ENCODE results near the gene TMEFF2. TPM values are rescaled to one million over a fixed set of nuclear protein-coding genes. Genes with fewer than 3 reads are reported as not detected.

TMEFF2 gene
- total RNA-seq (not detected), total RNA-seq (0 to 0.12 (median 0) reads per million in 29 experiments)
- total RNA-seq (2013) = not detected

GRCh38 chr2:192194866-192195547 lies at the start of gene TMEFF2:
TSS of gene TMEFF2 (minus strand) at chr2:192194933. CDS start at chr2:192194524, 409 bp downstream.
- 2% methylated on average over 56 of the region's 64 CpGs for WGBS (ENCODE audit: insufficient coverage)

DNA sequence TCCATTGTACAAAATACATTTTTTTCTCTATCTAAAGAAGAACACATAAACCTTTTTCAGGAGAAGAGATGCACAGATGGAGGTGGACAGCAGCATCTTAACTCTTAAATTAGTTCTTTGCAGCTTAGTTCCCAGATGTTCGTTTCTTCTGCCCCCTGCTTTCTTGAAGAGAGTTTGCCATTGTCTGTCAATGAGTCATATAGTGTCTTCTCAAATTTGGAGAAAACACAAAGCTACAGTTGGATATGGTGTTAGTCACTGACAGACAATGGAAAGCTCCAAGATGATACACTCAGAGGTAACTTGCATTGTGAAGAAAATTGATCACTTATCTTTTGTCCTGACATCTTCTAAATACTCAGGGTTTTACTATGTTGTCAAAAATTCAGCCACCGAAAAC lies 48.8 kb upstream of the TMEFF2 start:
- no peaks in the 10 kb centered on the region for H3K27me3 ChIP-seq (replicated peaks in 1 of 2; ENCODE audit: control insufficient read depth in 2 of 2, extremely low read depth in 1 of 2, insufficient read depth in 2 of 2, low read length in 1 of 2)
- no peaks in the 10 kb centered on the region for H3K9me3 Mint-ChIP-seq
- no peaks in the 10 kb centered on the region for H3K4me1 Mint-ChIP-seq
- WGBS (ENCODE audit: insufficient coverage) = no CpG with 5 or more reads among the region's 2 CpGs
- H3K36me3 Mint-ChIP-seq = no peaks in the 10 kb centered on the region
- POLR2A ChIA-PET = no interaction called here
- no peak overlapping the region for H3K27ac ChIP-seq (ENCODE audit: low read length)
- H3K36me3 ChIP-seq (ENCODE audit: control insufficient read depth in 2 of 2, extremely low read depth in 1 of 2, insufficient read depth in 1 of 2, low read length in 1 of 2) = no peaks in the 10 kb centered on the region
- H3K9me3 ChIP-seq = no peaks in the 10 kb centered on the region
- H3K4me3 Mint-ChIP-seq = no peak overlapping the region
- DNase-seq = no peak
- no peak for ATAC-seq (replicated peaks in 1 of 4)
- H3K4me3 ChIP-seq (ENCODE audit: control insufficient read depth in 1 of 2, extremely low read depth in 1 of 2, low read length in 1 of 2) = no peak overlapping the region
- H3K4me1 ChIP-seq (ENCODE audit: control insufficient read depth in 1 of 2, extremely low read depth in 1 of 2, insufficient read depth in 2 of 2, low read length in 2 of 2) = no peaks in the 10 kb centered on the region
- CTCF ChIA-PET = no interaction called here
- no peak overlapping the region for H3K27ac Mint-ChIP-seq
- H3K27me3 Mint-ChIP-seq = no peaks in the 10 kb centered on the region

More at GRCh38 chr2:192194866-192195547, at the start of gene TMEFF2:
- H3K9me3 Mint-ChIP-seq = no peaks in the 10 kb centered on the region
- CTCF ChIA-PET = no interaction called here
- Histone ChIP-seq H3K36me3 (ENCODE audit: control insufficient read depth in 2 of 2, extremely low read depth in 1 of 2, insufficient read depth in 1 of 2, low read length in 1 of 2) (no peaks in the 10 kb centered on the region), H3K9me3 (no peaks in the 10 kb centered on the region), H3K4me3 (ENCODE audit: control insufficient read depth in 1 of 2, extremely low read depth in 1 of 2, low read length in 1 of 2) (peak within 1 kb of the TSS; percentile 28 to 52), H3K27ac (ENCODE audit: low read length) (no peak within 1 kb of the TSS), H3K27me3 (replicated peaks in 1 of 2; ENCODE audit: control insufficient read depth in 2 of 2, extremely low read depth in 1 of 2, insufficient read depth in 2 of 2, low read length in 1 of 2) (peaks cover 2 to 35% of the 10 kb centered on the region in 2 experiments), H3K4me1 (ENCODE audit: control insufficient read depth in 1 of 2, extremely low read depth in 1 of 2, insufficient read depth in 2 of 2, low read length in 2 of 2) (peaks cover 9 to 27% of the 10 kb centered on the region in 2 experiments)
- peaks cover 51 to 58% of the 10 kb centered on the region in 2 donors for H3K27me3 Mint-ChIP-seq
- POLR2A ChIA-PET = no interaction called here
- peak within 1 kb of the TSS; percentile 73 to 74 (median 73) for H3K4me3 Mint-ChIP-seq
- no peaks in the 10 kb centered on the region for H3K36me3 Mint-ChIP-seq
- ATAC-seq (replicated peaks in 1 of 4) (peak; percentile 54 to 64 (median 56)), DNase-seq (peak in 19 of 35 experiments; percentile 1 to 29 (median 15))
- H3K27ac Mint-ChIP-seq = peak within 1 kb of the TSS in 1 of 2 donors; percentile 46
- H3K4me1 Mint-ChIP-seq = peaks cover 27 to 29% (median 27%) of the 10 kb centered on the region in 3 donors

DNA sequence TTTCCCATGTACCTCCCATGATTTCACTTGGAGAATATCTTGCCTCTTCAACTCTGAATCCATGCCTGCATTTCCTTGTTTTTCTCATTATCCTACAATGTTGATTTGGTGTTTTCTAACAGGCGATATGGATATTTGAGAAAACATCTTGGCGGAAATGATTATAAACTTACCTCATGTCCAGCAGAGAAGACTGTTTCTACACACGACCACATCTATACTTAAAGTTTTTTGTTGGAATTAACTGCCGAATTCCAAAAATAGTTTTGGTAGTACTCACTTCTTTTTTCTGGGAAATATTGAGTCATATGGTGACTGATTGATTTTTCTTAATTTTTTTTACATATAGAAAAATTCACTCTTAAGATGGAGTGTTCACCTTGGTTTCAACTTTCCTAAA lies 41.4 kb upstream of the TMEFF2 start:
- Mint-ChIP-seq H3K4me1 (no peaks in the 10 kb centered on the region), H3K36me3 (no peaks in the 10 kb centered on the region), H3K4me3 (no peak overlapping the region), H3K27me3 (no peaks in the 10 kb centered on the region), H3K9me3 (no peaks in the 10 kb centered on the region), H3K27ac (no peak overlapping the region)
- no peaks in the 10 kb centered on the region for H3K4me1 ChIP-seq (ENCODE audit: control insufficient read depth in 1 of 2, extremely low read depth in 1 of 2, insufficient read depth in 2 of 2, low read length in 2 of 2)
- no peaks in the 10 kb centered on the region for H3K9me3 ChIP-seq
- no CpG with 5 or more reads among the region's 4 CpGs for WGBS (ENCODE audit: insufficient coverage)
- H3K27me3 ChIP-seq (replicated peaks in 1 of 2; ENCODE audit: control insufficient read depth in 2 of 2, extremely low read depth in 1 of 2, insufficient read depth in 2 of 2, low read length in 1 of 2) = no peaks in the 10 kb centered on the region
- ChIA-PET CTCF (no interaction called here), POLR2A (no interaction called here)
- no peak overlapping the region for H3K4me3 ChIP-seq (ENCODE audit: control insufficient read depth in 1 of 2, extremely low read depth in 1 of 2, low read length in 1 of 2)
- H3K27ac ChIP-seq (ENCODE audit: low read length) = no peak overlapping the region
- H3K36me3 ChIP-seq (ENCODE audit: control insufficient read depth in 2 of 2, extremely low read depth in 1 of 2, insufficient read depth in 1 of 2, low read length in 1 of 2) = no peaks in the 10 kb centered on the region
- ATAC-seq (replicated peaks in 1 of 4) (no peak), DNase-seq (no peak)

DNA sequence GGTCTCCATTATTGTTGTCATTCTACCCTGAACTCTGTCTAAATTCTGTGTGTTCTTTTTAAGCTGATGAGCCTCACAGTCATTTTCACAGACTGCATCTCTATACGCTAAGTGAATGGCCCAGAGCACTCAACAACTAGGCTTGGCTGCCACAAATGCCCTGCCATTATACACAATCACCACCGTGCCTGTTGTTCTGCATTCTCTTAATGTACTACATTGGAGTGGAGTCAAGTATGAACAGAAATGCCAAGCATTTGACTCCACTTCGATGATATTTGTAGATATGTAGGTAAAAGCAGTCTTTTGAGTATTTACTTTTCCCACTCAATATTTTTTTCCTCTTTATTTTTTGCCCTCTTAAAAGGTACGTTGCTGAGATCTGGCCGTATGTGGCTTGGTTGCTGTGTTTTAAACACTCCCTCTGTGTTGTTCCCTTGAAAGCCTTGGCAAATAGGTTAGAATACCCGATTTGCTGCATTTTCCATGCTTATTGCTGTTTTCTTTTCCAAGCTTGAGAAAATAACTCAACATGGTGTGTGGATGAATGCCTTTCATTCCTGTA lies 36.2 kb upstream of the TMEFF2 start:
- ChIA-PET CTCF (no interaction called here), POLR2A (no interaction called here)
- H3K27me3 Mint-ChIP-seq = no peaks in the 10 kb centered on the region
- H3K36me3 Mint-ChIP-seq = no peaks in the 10 kb centered on the region
- no peaks in the 10 kb centered on the region for H3K9me3 Mint-ChIP-seq
- WGBS (ENCODE audit: insufficient coverage) = 100% methylated on average over 2 of the region's 6 CpGs
- Histone ChIP-seq H3K27me3 (replicated peaks in 1 of 2; ENCODE audit: control insufficient read depth in 2 of 2, extremely low read depth in 1 of 2, insufficient read depth in 2 of 2, low read length in 1 of 2) (no peaks in the 10 kb centered on the region), H3K4me3 (ENCODE audit: control insufficient read depth in 1 of 2, extremely low read depth in 1 of 2, low read length in 1 of 2) (no peak overlapping the region), H3K36me3 (ENCODE audit: control insufficient read depth in 2 of 2, extremely low read depth in 1 of 2, insufficient read depth in 1 of 2, low read length in 1 of 2) (no peaks in the 10 kb centered on the region), H3K9me3 (no peaks in the 10 kb centered on the region), H3K27ac (ENCODE audit: low read length) (no peak overlapping the region), H3K4me1 (ENCODE audit: control insufficient read depth in 1 of 2, extremely low read depth in 1 of 2, insufficient read depth in 2 of 2, low read length in 2 of 2) (no peaks in the 10 kb centered on the region)
- no peaks in the 10 kb centered on the region for H3K4me1 Mint-ChIP-seq
- ATAC-seq (replicated peaks in 1 of 4) = no peak
- no peak overlapping the region for H3K27ac Mint-ChIP-seq
- no peak for DNase-seq
- H3K4me3 Mint-ChIP-seq = no peak overlapping the region

DNA sequence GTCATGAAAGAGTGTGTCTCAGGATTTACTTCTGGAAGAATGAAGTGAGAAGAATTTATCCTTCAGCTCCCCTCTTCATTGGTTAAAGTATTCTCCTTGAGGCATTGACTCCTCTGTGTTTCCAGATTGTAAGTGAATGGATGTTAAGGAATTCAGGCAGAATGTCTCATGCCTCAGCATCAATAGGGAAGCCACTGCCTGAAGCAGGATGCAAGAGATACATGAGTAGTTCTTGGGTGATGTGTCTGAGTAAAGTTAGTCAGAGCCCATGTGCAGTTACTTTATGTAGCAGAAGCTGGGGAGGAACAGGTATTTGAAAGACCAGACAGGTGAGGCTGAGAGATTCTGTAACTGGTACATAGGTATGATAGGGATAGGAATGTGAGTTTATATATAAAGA lies 34.0 kb upstream of the TMEFF2 start:
- no peaks in the 10 kb centered on the region for H3K4me1 Mint-ChIP-seq
- no peak for DNase-seq
- no peak overlapping the region for H3K27ac Mint-ChIP-seq
- Histone ChIP-seq H3K27me3 (replicated peaks in 1 of 2; ENCODE audit: control insufficient read depth in 2 of 2, extremely low read depth in 1 of 2, insufficient read depth in 2 of 2, low read length in 1 of 2) (no peaks in the 10 kb centered on the region), H3K9me3 (no peaks in the 10 kb centered on the region), H3K4me3 (ENCODE audit: control insufficient read depth in 1 of 2, extremely low read depth in 1 of 2, low read length in 1 of 2) (no peak overlapping the region), H3K36me3 (ENCODE audit: control insufficient read depth in 2 of 2, extremely low read depth in 1 of 2, insufficient read depth in 1 of 2, low read length in 1 of 2) (no peaks in the 10 kb centered on the region), H3K4me1 (ENCODE audit: control insufficient read depth in 1 of 2, extremely low read depth in 1 of 2, insufficient read depth in 2 of 2, low read length in 2 of 2) (no peaks in the 10 kb centered on the region), H3K27ac (ENCODE audit: low read length) (no peak overlapping the region)
- POLR2A ChIA-PET = no interaction called here
- H3K27me3 Mint-ChIP-seq = no peaks in the 10 kb centered on the region
- no peak overlapping the region for H3K4me3 Mint-ChIP-seq
- no peaks in the 10 kb centered on the region for H3K36me3 Mint-ChIP-seq
- H3K9me3 Mint-ChIP-seq = no peaks in the 10 kb centered on the region
- ATAC-seq (replicated peaks in 1 of 4) = no peak
- CTCF ChIA-PET = no interaction called here

DNA sequence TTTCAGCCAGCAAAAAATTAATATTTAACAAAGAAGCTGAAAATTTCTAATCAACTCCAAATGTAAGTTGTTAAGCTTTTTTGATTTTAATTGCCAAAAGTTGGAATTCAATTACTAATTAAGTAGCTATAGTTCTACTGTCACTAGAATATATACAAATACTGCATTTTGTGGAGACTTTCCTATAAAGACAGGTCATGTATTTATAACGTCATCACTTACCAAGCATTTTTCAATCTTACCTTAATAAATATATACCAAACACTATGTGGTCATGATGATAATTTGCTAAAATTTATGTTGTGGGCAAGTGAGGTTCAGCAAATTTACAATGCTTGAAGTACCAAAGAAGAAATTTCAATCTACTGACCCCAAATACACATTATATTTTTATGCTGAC lies 24.2 kb upstream of the TMEFF2 start:
- Mint-ChIP-seq H3K36me3 (no peaks in the 10 kb centered on the region), H3K9me3 (no peaks in the 10 kb centered on the region), H3K4me1 (no peaks in the 10 kb centered on the region), H3K27ac (no peak overlapping the region), H3K27me3 (peaks cover 0 to 2% of the 10 kb centered on the region in 2 donors), H3K4me3 (no peak overlapping the region)
- ATAC-seq (replicated peaks in 1 of 4) = no peak
- Histone ChIP-seq H3K36me3 (ENCODE audit: control insufficient read depth in 2 of 2, extremely low read depth in 1 of 2, insufficient read depth in 1 of 2, low read length in 1 of 2) (no peaks in the 10 kb centered on the region), H3K4me3 (ENCODE audit: control insufficient read depth in 1 of 2, extremely low read depth in 1 of 2, low read length in 1 of 2) (no peak overlapping the region), H3K4me1 (ENCODE audit: control insufficient read depth in 1 of 2, extremely low read depth in 1 of 2, insufficient read depth in 2 of 2, low read length in 2 of 2) (no peaks in the 10 kb centered on the region), H3K27ac (ENCODE audit: low read length) (no peak overlapping the region), H3K9me3 (no peaks in the 10 kb centered on the region), H3K27me3 (replicated peaks in 1 of 2; ENCODE audit: control insufficient read depth in 2 of 2, extremely low read depth in 1 of 2, insufficient read depth in 2 of 2, low read length in 1 of 2) (no peaks in the 10 kb centered on the region)
- CTCF ChIA-PET = interaction anchor here in 1 of 2 donors (0.8 kb wide), 1 partner anchor 13 kb away, joined by 3 read pairs; no protein-coding TSS in a partner anchor
- POLR2A ChIA-PET = no interaction called here
- WGBS (ENCODE audit: insufficient coverage) = no CpG with 5 or more reads among the region's 1 CpG
- no peak for DNase-seq
